ENCODE measurements around the gene TMEM106B. TPM values are rescaled to one million over a fixed set of nuclear protein-coding genes. Genes with fewer than 3 reads are reported as not detected.

TMEM106B gene
- total RNA-seq, 6 experiments from 2014 or later: 26.9 to 64.5 (median 31.7) TPM

DNA sequence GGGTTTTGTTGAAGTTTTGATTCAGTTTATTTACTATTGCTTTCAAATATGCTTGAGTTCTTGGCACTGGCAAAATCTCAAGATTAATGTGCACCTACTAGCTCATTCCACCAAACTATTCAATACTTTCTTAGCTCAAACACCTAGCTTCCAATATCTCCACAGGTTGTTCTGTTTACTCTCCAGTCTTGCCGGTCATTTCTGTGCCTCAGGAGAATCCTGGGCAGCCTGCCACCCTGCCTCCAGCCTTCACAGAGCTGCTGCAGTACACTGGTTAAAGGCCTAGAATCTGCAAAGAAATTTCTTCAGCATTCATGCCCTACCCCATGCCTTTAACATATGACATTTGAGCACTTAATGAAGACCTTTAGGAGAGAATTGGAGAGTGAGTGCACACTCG lies 4.0 kb upstream of the TMEM106B start:
- intact Hi-C loops (cut with DNase I): no loop called here
- Histone ChIP-seq H3K4me3 (no peak overlapping the region), H3K27ac (no peak overlapping the region), H3K4me1 (peaks cover 0 to 3% (median 0%) of the 10 kb centered on the region in 4 donors), H3K27me3 (no peaks in the 10 kb centered on the region), H3K9me3 (no peaks in the 10 kb centered on the region), H3K36me3 (no peaks in the 10 kb centered on the region)
- no peak for ATAC-seq
- TF ChIP-seq POLR2A (IDR thresholded peaks at IDR 0.05): no peak
- no peak for DNase-seq
- 22% methylated on average over 2 of the region's 2 CpGs for WGBS (ENCODE audit: insufficient coverage, low coverage, low lambda C conversion rate, missing lambda C conversion rate)

DNA sequence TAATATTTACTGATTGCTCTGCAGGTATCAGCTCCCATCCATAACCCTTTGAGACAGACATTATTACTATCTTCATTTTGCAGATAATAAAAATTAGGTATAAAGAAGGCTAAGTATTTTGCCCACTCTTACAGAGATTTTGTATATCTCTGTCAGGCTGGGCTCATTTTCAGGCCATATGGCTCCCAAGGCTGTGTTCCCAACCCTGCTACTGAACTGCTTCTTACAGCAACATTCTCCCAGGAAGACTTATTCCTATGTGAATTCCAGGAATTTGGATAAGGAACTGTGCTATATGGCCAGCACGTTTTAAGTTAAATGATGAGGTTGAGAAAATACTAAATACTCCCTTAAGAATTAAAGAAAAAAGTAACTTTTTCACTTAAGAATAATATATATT lies 1.9 kb upstream of the TMEM106B start:
- H3K4me3 ChIP-seq: no peak overlapping the region
- ATAC-seq (no peak), DNase-seq (no peak)
- no peak overlapping the region for H3K27ac ChIP-seq
- TF ChIP-seq CTCF (IDR thresholded peaks at IDR 0.05) (no peak), POLR2A (IDR thresholded peaks at IDR 0.05) (no peak)
- WGBS (ENCODE audit: insufficient coverage, low coverage, low lambda C conversion rate, missing lambda C conversion rate): 29% methylated on average over 1 of the region's 1 CpG
- no peaks in the 10 kb centered on the region for H3K9me3 ChIP-seq
- no peaks in the 10 kb centered on the region for H3K36me3 ChIP-seq
- no peaks in the 10 kb centered on the region for H3K27me3 ChIP-seq
- H3K4me1 ChIP-seq: peaks cover 0 to 11% (median 0%) of the 10 kb centered on the region in 4 donors
- intact Hi-C loops (cut with DNase I): no loop called here

DNA sequence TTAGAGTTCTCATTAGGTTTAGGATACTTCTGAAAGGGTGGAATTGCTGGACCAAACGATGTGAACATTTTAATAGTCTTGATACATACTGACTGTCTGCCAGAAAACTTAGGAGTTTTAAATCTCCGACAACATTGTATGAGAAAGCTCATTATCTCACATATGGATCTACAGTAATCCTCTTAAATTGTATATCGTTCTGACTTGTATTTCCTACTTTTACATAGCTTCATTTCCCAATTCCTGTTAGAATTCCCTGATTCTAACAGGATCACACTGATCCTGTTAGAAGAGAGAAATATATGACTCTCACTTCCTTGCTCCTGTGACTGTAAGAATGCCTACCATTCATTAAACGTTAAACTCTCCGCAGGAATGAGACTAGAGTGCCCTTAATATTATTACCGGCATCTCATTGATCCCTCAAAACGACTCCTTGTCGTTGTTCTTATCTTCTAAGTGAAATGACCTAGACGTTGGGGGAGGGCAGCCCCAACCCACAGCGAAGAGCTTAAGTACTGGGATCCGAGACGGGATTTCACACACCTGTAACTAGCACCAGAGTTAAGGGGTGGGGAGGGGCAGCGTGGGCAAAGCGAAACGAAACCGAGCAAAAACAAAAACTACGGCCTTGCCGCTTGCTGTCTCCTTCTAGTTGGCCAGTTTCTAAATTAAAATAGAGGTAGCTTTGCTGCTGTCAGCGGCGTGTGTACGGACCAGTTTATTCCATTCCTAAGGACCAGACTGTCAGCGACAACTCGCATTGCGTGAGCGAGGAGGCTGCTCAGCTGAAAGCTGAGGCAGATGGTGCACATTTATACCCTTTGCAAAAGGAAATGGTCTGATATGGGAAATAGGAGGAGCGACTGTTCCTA lies 678 bp upstream of the TMEM106B start:
- H3K36me3 ChIP-seq: peaks cover 0 to 7% (median 0%) of the 10 kb centered on the region in 4 donors
- intact Hi-C loops (cut with DNase I): no loop called here
- H3K27ac ChIP-seq: peak overlapping the region; percentile 96 to 99 (median 98)
- DNase-seq: peak; percentile 53 to 63 (median 59)
- ATAC-seq: peak; percentile 62 to 71 (median 68)
- no peaks in the 10 kb centered on the region for H3K9me3 ChIP-seq
- TF ChIP-seq POLR2A (IDR thresholded peaks at IDR 0.05) (no peak), CTCF (IDR thresholded peaks at IDR 0.05) (no peak)
- peaks cover 0 to 11% (median 0%) of the 10 kb centered on the region in 4 donors for H3K4me1 ChIP-seq
- H3K27me3 ChIP-seq: no peaks in the 10 kb centered on the region
- under 1% methylated on average over 26 of the region's 26 CpGs for WGBS (ENCODE audit: insufficient coverage, low coverage, low lambda C conversion rate, missing lambda C conversion rate)
- peak overlapping the region; percentile 72 to 74 (median 73) for H3K4me3 ChIP-seq

DNA sequence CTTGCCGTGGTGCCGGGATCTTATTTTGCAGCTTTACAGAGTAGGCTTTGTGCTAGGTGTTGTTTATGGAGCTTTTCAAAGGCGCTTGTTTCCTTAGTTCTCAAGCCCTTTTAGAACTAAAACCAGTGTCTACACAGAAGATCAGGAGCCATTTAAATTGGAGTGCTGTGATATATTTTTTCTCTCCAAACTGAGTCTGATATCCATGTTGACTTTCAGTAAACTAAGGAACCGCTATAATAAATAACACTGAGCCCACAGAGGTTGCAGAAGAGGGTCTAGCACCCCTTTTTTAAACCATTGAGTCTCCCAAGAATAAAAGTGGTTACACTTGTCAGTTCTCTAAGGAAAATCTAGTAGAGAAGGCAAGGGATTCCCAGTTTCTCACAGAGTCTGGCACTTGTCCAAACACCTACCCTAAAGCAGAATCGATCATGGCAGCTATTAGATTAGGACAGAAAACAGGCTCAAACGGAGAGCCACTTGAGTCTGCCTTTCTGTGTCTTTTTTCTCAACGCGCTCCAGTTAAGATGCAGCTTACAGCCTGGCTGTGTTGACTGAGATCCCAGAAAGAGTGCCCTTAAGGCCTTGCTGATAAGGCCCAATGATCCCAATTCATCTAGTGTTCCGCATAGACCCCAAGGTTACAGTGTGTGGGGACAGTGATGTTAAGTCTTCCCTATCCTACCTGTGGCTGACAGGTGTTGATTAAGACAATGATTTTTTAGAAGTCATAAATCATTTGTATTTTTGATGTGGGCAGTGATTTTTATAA lies 804 bp downstream of the TMEM106B start:
- DNase-seq: no peak

More for the DNA sequence above, 804 bp downstream of the TMEM106B start:
- WGBS (ENCODE audit: insufficient coverage, low coverage, low lambda C conversion rate, missing lambda C conversion rate): 9% methylated on average over 8 of the region's 9 CpGs
- H3K27ac ChIP-seq: peak overlapping the region; percentile 96 to 99 (median 98)
- H3K9me3 ChIP-seq: no peaks in the 10 kb centered on the region
- ATAC-seq: no peak
- H3K4me3 ChIP-seq: peak overlapping the region; percentile 72 to 74 (median 73)
- H3K27me3 ChIP-seq: no peaks in the 10 kb centered on the region
- H3K4me1 ChIP-seq: peaks cover 0 to 11% (median 0%) of the 10 kb centered on the region in 4 donors
- TF ChIP-seq POLR2A (IDR thresholded peaks at IDR 0.05) (no peak), CTCF (IDR thresholded peaks at IDR 0.05) (no peak)
- H3K36me3 ChIP-seq: peaks cover 0 to 12% (median 0%) of the 10 kb centered on the region in 4 donors
- intact Hi-C loops (cut with DNase I): no loop called here
